Spleen (tissue), 7 donors: Measurements from ENCODE around the gene HOXA13.
A peak's percentile ranks its signal among the peaks of the same experiment; 100 is the strongest.

Experiments
- POLR2A ChIP-seq, 3 donors: fragments of 450-650 bp; IDR thresholded peaks; one replicate each; pipeline ENCODE4 v1.5.1; 2017; ENCODE audit warnings: antibody characterized with exemption in 3 of 3, mild to moderate bottlenecking in 1 of 3
- POLR2AphosphoS5 ChIP-seq, 3 donors: sonication (generic); formaldehyde crosslinking; IDR thresholded peaks; one replicate each; pipeline ENCODE4 v1.5.1; 2017; ENCODE audit warnings: antibody characterized with exemption in 3 of 3
- TF ChIP-seq, protein P1 (sequence below), 11 experiments: fragments of 200-600 bp in 7 of 11; fragments of 450-650 bp in 4 of 11; sonication (generic) in 4 of 11; IDR thresholded peaks in 8 of 11; conservative IDR thresholded peaks in 3 of 11; 1 replicate in 7 of 11; 2 replicates in 4 of 11; pipeline versions ENCODE4 v1.4.0 to v1.8.0; 2016 to 2021; ENCODE audit warnings: antibody characterized with exemption in 11 of 11, inconsistent platforms in 4 of 11, mild to moderate bottlenecking in 1 of 11
- donor health status: DM: no; HTN: no; CAD: no; lungs with moderate emphysema.
- donor health status: DM: no; HTN: no; CAD: no.
- donor health status: DM: no; HTN: no; CAD: no.

GRCh38 chr7:27184337-27185012, 15.4 kb downstream of the HOXA13 start:
- TF ChIP-seq, protein P1, sequence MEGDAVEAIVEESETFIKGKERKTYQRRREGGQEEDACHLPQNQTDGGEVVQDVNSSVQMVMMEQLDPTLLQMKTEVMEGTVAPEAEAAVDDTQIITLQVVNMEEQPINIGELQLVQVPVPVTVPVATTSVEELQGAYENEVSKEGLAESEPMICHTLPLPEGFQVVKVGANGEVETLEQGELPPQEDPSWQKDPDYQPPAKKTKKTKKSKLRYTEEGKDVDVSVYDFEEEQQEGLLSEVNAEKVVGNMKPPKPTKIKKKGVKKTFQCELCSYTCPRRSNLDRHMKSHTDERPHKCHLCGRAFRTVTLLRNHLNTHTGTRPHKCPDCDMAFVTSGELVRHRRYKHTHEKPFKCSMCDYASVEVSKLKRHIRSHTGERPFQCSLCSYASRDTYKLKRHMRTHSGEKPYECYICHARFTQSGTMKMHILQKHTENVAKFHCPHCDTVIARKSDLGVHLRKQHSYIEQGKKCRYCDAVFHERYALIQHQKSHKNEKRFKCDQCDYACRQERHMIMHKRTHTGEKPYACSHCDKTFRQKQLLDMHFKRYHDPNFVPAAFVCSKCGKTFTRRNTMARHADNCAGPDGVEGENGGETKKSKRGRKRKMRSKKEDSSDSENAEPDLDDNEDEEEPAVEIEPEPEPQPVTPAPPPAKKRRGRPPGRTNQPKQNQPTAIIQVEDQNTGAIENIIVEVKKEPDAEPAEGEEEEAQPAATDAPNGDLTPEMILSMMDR (IDR thresholded peaks at IDR 0.05 in 8 of 11, conservative IDR thresholded peaks at IDR 0.05 in 3 of 11) = no peak
- no peak for TF ChIP-seq POLR2A (IDR thresholded peaks at IDR 0.05)
- peak; percentile 11 to 59 (median 42) for TF ChIP-seq POLR2AphosphoS5 (IDR thresholded peaks at IDR 0.05)
